Measurements from ENCODE around the gene MX2.
A peak's percentile ranks its signal among the peaks of the same experiment; 100 is the strongest.

The MX2 gene

DNA sequence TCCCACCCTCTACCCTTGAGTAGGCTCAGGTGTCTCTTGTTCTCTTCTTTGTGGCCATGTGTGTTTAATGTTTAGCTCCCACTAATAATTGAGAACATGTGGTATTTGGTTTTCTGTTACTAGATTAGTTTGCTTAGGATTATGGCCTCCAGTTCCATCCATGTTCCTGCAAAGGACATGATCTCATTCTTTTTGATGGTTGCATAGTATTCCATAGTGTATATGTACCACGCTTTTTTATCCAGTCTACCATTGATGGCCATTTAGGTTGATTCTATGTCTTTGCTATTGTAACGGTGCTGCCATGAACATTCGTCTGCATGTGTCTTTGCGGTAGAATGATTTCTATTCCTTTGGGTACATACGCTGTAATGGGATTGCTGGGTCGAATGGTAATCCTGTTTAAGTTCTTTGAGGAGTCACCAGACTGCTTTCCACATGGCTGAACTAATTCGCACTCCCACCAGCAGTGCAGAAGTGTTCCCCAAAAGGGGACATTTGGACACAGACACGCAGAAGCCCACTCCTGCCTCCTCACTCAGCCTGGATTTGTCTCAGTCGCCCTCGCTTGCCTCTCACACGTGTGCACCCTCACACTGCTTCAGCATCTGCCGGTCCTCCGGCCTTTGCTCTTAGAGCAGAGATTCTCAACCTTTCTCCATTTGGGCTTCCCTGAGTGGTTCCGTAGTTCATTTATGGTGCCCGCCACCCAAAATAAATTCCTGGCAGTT lies 3.7 kb downstream of the MX2 start:
- no peak for DNase-seq

GRCh38 chr21:41366522-41367151 lies 4.8 kb downstream of the MX2 start:
- DNase-seq, result peak; percentile 33

DNA sequence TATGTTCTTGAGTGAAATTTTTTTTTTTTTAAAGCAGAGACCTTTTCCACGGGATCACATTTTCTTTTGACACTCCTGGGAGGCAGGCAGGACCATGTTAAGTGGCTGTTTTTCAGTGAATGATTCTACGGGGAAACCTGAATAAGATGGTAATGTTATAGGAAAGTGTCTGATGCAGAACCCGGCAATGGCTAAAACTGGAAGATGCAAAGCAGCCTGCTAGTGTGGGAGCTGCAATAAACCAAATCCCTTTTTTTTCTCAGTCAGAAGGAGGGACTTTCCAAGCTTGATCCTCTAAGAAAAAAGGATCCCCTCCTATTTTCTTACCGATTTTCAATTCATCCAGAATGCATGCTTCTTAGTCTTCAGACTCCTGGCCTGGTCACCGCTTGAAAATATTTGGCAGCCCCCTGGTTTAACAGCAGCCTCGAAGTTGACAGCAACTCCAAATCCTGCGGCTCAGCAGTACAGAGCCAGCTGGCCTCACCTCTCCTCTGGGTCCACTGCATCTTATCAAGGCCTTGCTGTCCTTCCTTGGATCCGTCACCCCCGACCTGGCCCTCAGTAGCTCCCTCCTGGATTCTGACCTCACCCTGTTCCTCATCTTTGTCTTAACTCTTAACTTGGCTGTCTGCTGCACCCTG lies 5.6 kb downstream of the MX2 start:
- no peak for DNase-seq

DNA sequence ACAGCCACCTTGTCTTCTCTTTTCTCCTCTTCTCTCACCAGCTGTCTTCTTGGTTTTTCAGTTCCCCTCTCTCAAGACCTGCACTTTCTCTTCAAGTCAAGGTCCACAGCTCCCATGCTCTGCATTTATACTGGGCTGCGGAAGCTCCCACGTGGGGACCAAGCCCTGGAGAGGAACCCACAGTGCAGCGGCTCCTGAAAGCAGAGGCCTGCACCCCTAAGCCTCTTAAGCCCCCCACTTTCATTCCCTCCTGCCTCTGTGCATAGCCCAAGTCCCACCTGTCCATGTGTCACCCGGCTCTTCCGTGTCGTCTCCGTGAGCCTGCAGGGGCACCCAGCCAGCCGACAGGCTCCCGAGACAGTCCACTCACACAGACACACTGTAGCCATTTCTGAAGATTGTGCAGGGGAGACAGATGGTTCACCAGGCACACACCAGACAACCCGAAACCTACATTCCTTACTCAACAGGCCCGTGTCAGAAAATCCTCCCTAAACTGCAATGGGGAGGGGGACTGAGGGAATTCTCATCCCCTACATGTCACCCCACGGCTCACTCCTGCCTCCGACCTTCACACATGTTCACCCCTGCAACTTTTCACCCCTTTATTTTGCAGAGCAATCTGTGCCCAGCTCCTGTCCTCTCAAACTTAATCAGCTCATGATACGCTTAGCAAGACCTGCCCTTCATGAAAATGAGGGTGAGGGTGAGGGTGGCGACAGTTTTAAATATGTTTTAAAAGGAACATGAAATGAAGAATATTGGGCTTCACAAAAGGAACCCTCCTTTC lies 6.3 kb downstream of the MX2 start:
- DNase-seq, result no peak

DNA sequence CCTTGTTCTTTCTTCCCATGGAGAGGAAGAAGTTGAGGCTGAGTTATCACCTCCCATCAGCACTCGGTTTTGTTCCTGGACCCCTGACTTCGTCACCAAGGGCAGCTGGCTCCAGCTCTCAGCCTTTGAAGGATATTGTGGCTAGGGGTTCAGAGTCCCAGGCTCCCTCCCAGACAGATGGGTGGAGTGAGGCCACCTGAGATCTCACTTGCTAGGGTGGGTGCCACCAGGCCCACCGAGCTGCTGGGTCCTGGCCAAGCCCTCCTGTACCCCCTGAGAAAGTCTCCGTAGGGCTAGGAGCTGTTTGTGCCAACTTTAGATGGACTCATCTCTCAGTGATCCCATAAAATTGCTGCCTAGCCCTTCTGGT lies 6.9 kb downstream of the MX2 start:
- DNase-seq, result no peak

DNA sequence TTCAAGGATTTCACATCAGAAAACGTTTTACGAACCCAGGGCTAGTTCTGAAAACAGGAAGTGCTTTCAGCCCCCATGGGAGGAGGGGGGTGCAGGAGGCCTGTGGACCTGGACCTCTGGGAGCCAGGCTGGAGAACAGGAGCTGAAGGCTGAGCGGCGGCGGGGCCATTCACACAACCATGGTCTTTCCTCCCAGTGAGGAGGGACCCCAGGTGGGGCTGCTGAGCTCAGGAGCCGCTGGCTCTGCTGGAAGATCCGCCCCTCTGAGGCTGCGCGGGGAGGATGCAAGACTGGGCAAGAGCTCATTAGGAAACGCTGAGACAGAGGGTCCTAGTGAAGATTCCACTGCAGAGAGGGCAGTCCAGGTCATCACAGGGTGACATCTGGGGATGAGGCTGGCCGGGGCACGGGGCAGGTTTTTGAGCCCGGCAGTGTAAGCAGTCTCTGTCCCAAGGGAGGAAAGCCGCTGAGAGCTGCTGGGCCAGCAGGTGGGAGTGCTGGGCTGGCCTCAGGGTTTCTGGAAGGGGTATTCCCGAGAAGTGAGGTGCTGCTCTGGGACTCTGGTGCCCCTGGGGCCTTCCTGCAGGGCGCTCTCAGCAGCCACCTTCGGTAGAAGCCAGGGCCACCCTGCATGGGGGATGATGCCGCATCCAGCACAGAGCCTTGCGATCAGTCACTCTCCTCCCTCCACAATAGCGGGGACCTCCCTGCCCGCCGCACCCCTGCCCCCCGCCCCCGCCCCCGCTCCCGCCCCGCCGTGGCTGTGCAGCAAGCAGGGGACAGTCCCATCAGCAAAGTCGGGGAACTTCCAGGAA lies 7.5 kb downstream of the MX2 start:
- DNase-seq, result no peak

DNA sequence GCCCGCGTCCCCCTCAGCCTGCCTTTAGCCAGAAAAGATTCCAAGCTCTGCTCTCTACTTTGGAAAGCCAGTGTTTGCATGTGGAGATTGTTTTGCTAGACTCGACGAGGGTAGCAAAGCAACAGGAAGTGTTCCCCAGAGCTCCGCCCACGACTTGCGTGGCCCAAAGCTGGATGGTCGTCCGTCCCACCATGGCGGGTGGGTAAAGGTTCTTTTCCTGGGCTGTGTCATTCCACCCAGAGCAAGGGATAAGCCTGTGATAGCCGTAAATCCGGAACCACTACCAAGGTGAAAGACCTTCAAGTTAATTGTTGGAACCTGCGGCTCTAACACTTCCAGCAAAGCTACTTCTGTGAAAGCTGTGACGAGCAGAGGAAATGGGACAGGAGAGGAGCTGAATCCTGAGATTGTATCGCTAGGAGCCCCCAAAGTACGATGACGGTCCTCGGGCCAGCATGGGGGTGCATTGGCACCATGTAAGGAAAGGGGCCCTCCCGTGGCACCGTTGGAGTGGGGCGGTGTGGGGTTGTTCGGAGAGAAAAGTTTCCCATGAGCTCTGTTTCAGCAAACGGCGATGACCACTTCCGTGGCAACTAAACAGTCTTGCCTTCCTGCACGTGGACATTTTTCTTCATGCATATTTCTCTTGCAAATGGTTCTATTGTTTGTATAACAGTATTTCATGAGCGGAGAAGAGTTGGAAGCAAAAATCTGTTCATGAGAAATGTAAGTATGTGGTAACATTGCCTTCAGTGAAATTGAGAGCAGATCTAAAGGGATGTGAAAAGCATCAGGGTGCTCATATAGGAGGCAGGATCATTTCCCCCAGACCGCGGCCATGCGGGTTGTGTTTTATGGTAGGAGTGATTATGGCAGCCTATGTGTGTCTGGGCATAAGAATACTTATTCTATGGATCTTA lies 8.4 kb downstream of the MX2 start:
- no peak for DNase-seq

- DNase-seq, result no peak
Observed at GRCh38 chr21:41370840-41371684, 9.2 kb downstream of the MX2 start.

DNA sequence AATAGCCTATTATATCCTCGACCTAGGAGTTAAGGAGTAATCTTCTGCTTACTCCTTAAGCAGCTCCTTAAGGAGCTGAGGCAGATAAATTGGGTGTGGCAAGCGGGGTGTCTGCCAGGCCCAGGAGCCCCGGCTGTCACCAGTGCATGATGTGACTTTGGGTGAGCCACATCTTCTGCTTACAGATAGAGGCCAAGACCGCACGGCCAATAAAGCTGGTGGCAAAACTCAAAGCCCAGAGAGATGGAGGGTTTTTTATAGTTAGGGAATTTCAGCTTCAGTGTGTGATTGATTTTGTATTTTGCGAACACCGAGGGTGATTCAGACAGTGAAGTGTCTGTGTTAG lies 9.8 kb downstream of the MX2 start:
- DNase-seq, result no peak

GRCh38 chr21:41373253-41373652 lies 11.4 kb downstream of the MX2 start:
- DNase-seq, result no peak

- no peak for DNase-seq
Observed at GRCh38 chr21:41373763-41374162, 11.9 kb downstream of the MX2 start.

DNA sequence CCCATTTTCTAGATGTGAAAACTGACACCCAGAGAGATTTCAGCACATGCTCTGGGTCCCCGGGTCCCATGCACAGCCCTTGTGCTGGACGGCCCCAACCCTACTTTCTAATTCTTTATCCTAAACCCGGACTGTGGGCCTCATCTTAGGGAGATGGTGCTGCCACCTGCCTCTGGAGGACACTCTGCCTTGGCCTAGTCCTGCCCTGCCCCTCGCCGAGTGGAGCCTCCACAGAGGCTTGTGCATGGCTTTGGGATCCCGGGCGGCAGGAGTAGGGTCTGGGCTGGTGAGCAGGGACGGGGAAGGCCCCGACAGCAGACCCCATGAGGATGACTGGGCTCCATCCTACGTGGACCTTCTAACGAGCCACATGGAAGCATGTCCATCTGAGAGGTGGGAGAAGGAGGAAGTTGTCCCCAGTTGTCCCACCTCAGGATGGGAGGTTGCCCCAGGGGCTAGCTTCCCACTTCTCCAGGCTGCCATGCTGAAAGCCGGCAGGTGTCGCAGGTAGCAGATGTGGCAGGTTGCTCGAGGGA lies 12.4 kb downstream of the MX2 start:
- DNase-seq, result no peak

DNA sequence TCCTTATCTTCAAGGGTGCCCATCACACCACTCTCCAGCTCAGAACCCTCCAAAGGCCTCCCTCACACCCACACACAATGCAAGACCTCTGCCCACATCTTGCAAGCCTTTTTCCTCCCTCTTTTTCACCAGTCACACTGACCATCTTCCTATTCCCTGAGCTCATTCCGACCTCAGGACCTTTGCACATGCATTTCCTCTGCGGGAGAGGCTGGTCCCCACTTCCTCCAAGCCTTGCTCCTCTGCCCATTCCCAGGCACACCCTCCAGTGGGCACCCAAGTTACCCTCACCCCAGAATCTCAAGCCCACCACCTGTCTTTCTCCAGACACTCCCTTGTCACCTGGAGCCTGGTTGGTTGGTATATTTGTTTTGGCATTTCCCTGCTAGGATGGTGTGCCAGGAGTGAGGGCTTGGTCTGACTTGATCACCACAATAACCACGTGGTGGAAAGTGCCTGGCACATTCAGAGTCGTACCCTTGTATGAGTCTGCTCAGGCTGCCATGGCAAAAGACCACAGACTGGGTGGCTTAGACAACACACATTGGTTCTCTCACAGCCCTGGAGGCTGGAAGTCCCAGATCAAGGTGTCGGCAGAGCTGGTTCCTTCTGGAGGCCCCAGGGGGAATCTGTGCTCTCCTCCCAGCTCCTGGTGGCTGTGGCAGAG lies 13.2 kb downstream of the MX2 start:
- DNase-seq, result no peak

DNA sequence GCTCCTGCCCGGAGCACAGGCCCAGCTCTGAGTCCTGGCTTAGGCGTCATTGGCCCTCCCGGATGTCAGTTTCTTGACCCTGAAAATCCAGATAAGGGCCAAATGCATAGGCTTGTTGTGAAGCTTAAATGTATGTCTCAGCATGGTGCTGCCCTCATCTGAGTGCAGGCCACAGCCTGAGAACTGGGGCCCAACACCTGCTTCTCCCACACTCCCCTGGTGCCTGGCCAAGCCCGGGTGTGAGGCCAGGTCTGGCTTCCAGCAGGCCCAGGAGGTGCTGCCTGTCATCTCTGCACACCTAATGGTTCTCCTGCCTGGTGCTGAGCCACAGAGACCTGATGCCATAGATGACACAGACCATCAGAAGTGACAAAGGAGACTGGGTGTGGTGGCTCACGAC lies 14.0 kb downstream of the MX2 start:
- no peak for DNase-seq

DNA sequence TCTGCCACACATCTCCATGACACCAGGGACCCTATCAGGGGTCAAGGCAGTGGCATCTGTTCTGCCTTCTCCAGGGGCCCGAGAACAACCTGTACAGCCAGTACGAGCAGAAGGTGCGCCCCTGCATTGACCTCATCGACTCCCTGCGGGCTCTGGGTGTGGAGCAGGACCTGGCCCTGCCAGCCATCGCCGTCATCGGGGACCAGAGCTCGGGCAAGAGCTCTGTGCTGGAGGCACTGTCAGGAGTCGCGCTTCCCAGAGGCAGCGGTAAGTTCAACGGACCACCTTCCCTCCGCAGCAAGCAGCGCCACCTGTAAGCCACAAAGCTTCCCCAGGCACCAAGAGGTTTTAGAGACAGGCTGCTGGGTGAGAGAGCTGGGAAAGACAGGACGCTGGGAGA lies 15.9 kb downstream of the MX2 start:
- no peak for DNase-seq

DNA sequence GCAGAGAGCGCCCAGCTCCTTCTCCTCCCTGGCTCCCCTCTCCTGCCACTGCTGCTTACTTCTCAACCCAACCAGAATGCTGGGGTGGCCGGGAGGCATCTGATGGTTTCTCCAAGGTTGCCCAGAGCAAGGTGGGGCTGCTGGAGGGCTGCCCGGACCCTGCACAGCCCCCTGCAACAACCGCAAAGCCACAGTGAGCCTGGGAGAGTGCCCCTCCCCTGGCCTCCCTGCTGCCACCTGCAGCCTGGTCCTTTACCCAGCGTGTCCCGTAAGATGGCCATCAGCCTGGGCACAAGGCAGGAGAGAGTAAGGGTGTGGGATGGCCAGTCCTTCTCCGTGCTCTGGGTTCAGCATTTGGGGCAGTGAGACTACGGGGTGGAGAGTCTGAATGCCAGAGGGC lies 17.0 kb downstream of the MX2 start:
- DNase-seq, result no peak

GRCh38 chr21:41379901-41380300 lies 18.1 kb downstream of the MX2 start:
- DNase-seq, result no peak

GRCh38 chr21:41381731-41382130 lies 19.9 kb downstream of the MX2 start:
- no peak for DNase-seq

- DNase-seq, result no peak
Observed at GRCh38 chr21:41387042-41387819, 25.4 kb downstream of the MX2 start.

Data from DMS153 (cell line).